GM23338 (cell line): Measurements from ENCODE around the gene SP6. TPM values are rescaled to one million over a fixed set of nuclear protein-coding genes. Genes with fewer than 3 reads are reported as not detected.

ENCODE experiments used
- ATAC-seq: fragments of 200-7000 bp; cut with Tn5 transposase; 3 replicates; pipeline ENCODE4 v1.9.1; 2020
- DNase-seq: peaks from one replicate; pipeline ENCODE4 v3.0.0-alpha.2; 2015; ENCODE audit warnings: low spot score
- H2AFZ ChIP-seq: fragments of 200-600 bp; sonication (generic); 2 replicates; pipeline ENCODE4 v1.8.0; 2016; ENCODE audit warnings: antibody characterized with exemption, mild to moderate bottlenecking, moderate library complexity
- H3F3A ChIP-seq: fragments of 200-600 bp; sonication (generic); replicated peaks from 2 replicates; pipeline ENCODE4 v1.8.0; 2017; ENCODE audit warnings: antibody characterized with exemption, mixed run types, low read depth
- H3K27ac ChIP-seq: fragments of 200-600 bp; sonication (generic); 2 replicates; pipeline ENCODE4 v1.6.1; 2016; ENCODE audit warnings: low read depth
- H3K27me3 ChIP-seq: fragments of 200-600 bp; sonication (generic); 2 replicates; pipeline ENCODE4 v1.8.0; 2016; ENCODE audit warnings: mild to moderate bottlenecking, mixed run types, moderate library complexity; ENCODE audit not compliant: insufficient read depth
- H3K36me3 ChIP-seq: fragments of 200-600 bp; sonication (generic); 2 replicates; pipeline ENCODE4 v1.8.0; 2016; ENCODE audit warnings: mild to moderate bottlenecking; ENCODE audit not compliant: insufficient read depth
- H3K4me1 ChIP-seq: fragments of 200-600 bp; sonication (generic); 2 replicates; pipeline ENCODE4 v1.8.0; 2016; ENCODE audit warnings: mild to moderate bottlenecking, moderate library complexity; ENCODE audit not compliant: insufficient read depth
- H3K4me2 ChIP-seq: fragments of 200-600 bp; sonication (generic); 2 replicates; pipeline ENCODE4 v1.7.1; 2017; ENCODE audit warnings: mixed run types
- H3K4me3 ChIP-seq: fragments of 200-600 bp; sonication (generic); 2 replicates; pipeline ENCODE4 v1.6.1; 2016; ENCODE audit warnings: mixed run types
- H3K79me2 ChIP-seq: fragments of 200-600 bp; sonication (generic); replicated peaks from 2 replicates; pipeline ENCODE4 v1.8.0; 2017; ENCODE audit warnings: mild to moderate bottlenecking; ENCODE audit not compliant: insufficient read depth
- H3K9me2 ChIP-seq: fragments of 200-600 bp; sonication (generic); 2 replicates; pipeline ENCODE4 v1.8.0; 2017; ENCODE audit not compliant: insufficient read depth
- H4K20me1 ChIP-seq: fragments of 200-600 bp; sonication (generic); replicated peaks from 2 replicates; pipeline ENCODE4 v1.8.0; 2017; ENCODE audit warnings: mild to moderate bottlenecking; ENCODE audit not compliant: insufficient read depth
- H3K27ac Mint-ChIP-seq: 2 replicates; pipeline ENCODE4 v1.8.0; 2020; ENCODE audit warnings: inconsistent platforms, mild to moderate bottlenecking, moderate library complexity, mixed read lengths
- H3K27me3 Mint-ChIP-seq: 3 replicates; pipeline ENCODE4 v1.8.0; 2022; ENCODE audit warnings: low read depth, mild to moderate bottlenecking, moderate library complexity, mixed read lengths, inconsistent platforms; ENCODE audit not compliant: insufficient read depth, poor library complexity
- H3K36me3 Mint-ChIP-seq: 3 replicates; pipeline ENCODE4 v1.8.0; 2021; ENCODE audit warnings: low read depth, mild to moderate bottlenecking, inconsistent platforms, moderate library complexity, mixed read lengths
- H3K4me1 Mint-ChIP-seq: 3 replicates; pipeline ENCODE4 v1.8.0; 2020; ENCODE audit warnings: mild to moderate bottlenecking, inconsistent platforms, mixed read lengths
- H3K4me3 Mint-ChIP-seq: 3 replicates; pipeline ENCODE4 v1.8.0; 2021; ENCODE audit warnings: moderate library complexity, mild to moderate bottlenecking, inconsistent platforms, mixed read lengths
- H3K9me3 Mint-ChIP-seq: 3 replicates; pipeline ENCODE4 v1.8.0; 2020; ENCODE audit warnings: moderate library complexity, mild to moderate bottlenecking, inconsistent platforms, mixed read lengths
- CTCF ChIP-seq, 2 experiments: fragments of 200-600 bp in 1 of 2; sonication (generic) in 1 of 2; conservative IDR thresholded peaks; 2 replicates each; pipeline versions ENCODE4 v1.5.1 to v1.6.1; 2016 to 2017; ENCODE audit warnings: antibody characterized with exemption in 2 of 2, low read depth in 2 of 2, mild to moderate bottlenecking in 2 of 2, moderate library complexity in 1 of 2
- ETS1 ChIP-seq: IDR thresholded peaks from 2 replicates; pipeline ENCODE4 v1.6.1; 2016; ENCODE audit warnings: antibody characterized with exemption
- EZH2 ChIP-seq: fragments of 200-600 bp; sonication (generic); IDR thresholded peaks from one replicate; pipeline ENCODE4 v1.8.0; 2017; ENCODE audit warnings: antibody characterized with exemption, mild to moderate bottlenecking, low read depth; ENCODE audit not compliant: unreplicated experiment
- EZH2phosphoT487 ChIP-seq: fragments of 200-600 bp; sonication (generic); IDR thresholded peaks from one replicate; pipeline ENCODE4 v1.8.1; 2018; ENCODE audit warnings: antibody characterized with exemption; ENCODE audit not compliant: unreplicated experiment
- JUNB ChIP-seq: IDR thresholded peaks from one replicate; pipeline ENCODE4 v1.6.1; 2016; ENCODE audit warnings: antibody characterized with exemption; ENCODE audit not compliant: unreplicated experiment
- NANOG ChIP-seq: IDR thresholded peaks from 2 replicates; pipeline ENCODE4 v1.6.1; 2016; ENCODE audit warnings: antibody characterized with exemption, borderline replicate concordance
- POLR2AphosphoS5 ChIP-seq: IDR thresholded peaks from 2 replicates; pipeline ENCODE4 v1.6.1; 2016; ENCODE audit warnings: antibody characterized with exemption, low read depth
- polyA plus RNA-seq: library from polyadenylated mRNA; unstranded; fragments of >200 nt; fragmentation: Nextera tagmentation; extraction: Ambion mirVana; gene quantifications from 2 replicates; pipeline ENCODE4 v1.2.1, GENCODE V29; 2016
- total RNA-seq: library from RNA; depleted of rRNA; stranded (reverse); fragments of >200 nt; shearing (Covaris generic); gene quantifications from 2 replicates; pipeline ENCODE4 v1.2.3, GENCODE V29; 2014
- TF ChIP-seq, protein P1 (sequence below): IDR thresholded peaks from one replicate; pipeline ENCODE4 v1.6.1; 2018; ENCODE audit warnings: antibody characterized with exemption; ENCODE audit not compliant: unreplicated experiment
- TF ChIP-seq, protein P2 (sequence below): fragments of 250-450 bp; sonication (Bioruptor Pico); IDR thresholded peaks from 2 replicates; pipeline ENCODE4 v1.5.0; 2020; ENCODE audit warnings: mild to moderate bottlenecking, moderate library complexity

The SP6 gene
- total and polyA plus RNA-seq, 2 experiments from 2014 or later = 0.13 to 1.0 TPM

- no peak for TF ChIP-seq CTCF (conservative IDR thresholded peaks at IDR 0.05; ENCODE audit: low read depth in 2 of 2)
- TF ChIP-seq EZH2phosphoT487 = no peak
- no peak for TF ChIP-seq ETS1
- no peak for TF ChIP-seq POLR2AphosphoS5
- TF ChIP-seq NANOG = no peak
- TF ChIP-seq, protein P1, sequence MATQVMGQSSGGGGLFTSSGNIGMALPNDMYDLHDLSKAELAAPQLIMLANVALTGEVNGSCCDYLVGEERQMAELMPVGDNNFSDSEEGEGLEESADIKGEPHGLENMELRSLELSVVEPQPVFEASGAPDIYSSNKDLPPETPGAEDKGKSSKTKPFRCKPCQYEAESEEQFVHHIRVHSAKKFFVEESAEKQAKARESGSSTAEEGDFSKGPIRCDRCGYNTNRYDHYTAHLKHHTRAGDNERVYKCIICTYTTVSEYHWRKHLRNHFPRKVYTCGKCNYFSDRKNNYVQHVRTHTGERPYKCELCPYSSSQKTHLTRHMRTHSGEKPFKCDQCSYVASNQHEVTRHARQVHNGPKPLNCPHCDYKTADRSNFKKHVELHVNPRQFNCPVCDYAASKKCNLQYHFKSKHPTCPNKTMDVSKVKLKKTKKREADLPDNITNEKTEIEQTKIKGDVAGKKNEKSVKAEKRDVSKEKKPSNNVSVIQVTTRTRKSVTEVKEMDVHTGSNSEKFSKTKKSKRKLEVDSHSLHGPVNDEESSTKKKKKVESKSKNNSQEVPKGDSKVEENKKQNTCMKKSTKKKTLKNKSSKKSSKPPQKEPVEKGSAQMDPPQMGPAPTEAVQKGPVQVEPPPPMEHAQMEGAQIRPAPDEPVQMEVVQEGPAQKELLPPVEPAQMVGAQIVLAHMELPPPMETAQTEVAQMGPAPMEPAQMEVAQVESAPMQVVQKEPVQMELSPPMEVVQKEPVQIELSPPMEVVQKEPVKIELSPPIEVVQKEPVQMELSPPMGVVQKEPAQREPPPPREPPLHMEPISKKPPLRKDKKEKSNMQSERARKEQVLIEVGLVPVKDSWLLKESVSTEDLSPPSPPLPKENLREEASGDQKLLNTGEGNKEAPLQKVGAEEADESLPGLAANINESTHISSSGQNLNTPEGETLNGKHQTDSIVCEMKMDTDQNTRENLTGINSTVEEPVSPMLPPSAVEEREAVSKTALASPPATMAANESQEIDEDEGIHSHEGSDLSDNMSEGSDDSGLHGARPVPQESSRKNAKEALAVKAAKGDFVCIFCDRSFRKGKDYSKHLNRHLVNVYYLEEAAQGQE = no peak
These were observed 14.4 kb downstream of the SP6 start (continued) for GRCh38 chr17:47836601-47837000.

GRCh38 chr17:47834756-47835155, 16.2 kb downstream of the SP6 start:
- TF ChIP-seq ETS1 = no peak
- TF ChIP-seq, protein P2, sequence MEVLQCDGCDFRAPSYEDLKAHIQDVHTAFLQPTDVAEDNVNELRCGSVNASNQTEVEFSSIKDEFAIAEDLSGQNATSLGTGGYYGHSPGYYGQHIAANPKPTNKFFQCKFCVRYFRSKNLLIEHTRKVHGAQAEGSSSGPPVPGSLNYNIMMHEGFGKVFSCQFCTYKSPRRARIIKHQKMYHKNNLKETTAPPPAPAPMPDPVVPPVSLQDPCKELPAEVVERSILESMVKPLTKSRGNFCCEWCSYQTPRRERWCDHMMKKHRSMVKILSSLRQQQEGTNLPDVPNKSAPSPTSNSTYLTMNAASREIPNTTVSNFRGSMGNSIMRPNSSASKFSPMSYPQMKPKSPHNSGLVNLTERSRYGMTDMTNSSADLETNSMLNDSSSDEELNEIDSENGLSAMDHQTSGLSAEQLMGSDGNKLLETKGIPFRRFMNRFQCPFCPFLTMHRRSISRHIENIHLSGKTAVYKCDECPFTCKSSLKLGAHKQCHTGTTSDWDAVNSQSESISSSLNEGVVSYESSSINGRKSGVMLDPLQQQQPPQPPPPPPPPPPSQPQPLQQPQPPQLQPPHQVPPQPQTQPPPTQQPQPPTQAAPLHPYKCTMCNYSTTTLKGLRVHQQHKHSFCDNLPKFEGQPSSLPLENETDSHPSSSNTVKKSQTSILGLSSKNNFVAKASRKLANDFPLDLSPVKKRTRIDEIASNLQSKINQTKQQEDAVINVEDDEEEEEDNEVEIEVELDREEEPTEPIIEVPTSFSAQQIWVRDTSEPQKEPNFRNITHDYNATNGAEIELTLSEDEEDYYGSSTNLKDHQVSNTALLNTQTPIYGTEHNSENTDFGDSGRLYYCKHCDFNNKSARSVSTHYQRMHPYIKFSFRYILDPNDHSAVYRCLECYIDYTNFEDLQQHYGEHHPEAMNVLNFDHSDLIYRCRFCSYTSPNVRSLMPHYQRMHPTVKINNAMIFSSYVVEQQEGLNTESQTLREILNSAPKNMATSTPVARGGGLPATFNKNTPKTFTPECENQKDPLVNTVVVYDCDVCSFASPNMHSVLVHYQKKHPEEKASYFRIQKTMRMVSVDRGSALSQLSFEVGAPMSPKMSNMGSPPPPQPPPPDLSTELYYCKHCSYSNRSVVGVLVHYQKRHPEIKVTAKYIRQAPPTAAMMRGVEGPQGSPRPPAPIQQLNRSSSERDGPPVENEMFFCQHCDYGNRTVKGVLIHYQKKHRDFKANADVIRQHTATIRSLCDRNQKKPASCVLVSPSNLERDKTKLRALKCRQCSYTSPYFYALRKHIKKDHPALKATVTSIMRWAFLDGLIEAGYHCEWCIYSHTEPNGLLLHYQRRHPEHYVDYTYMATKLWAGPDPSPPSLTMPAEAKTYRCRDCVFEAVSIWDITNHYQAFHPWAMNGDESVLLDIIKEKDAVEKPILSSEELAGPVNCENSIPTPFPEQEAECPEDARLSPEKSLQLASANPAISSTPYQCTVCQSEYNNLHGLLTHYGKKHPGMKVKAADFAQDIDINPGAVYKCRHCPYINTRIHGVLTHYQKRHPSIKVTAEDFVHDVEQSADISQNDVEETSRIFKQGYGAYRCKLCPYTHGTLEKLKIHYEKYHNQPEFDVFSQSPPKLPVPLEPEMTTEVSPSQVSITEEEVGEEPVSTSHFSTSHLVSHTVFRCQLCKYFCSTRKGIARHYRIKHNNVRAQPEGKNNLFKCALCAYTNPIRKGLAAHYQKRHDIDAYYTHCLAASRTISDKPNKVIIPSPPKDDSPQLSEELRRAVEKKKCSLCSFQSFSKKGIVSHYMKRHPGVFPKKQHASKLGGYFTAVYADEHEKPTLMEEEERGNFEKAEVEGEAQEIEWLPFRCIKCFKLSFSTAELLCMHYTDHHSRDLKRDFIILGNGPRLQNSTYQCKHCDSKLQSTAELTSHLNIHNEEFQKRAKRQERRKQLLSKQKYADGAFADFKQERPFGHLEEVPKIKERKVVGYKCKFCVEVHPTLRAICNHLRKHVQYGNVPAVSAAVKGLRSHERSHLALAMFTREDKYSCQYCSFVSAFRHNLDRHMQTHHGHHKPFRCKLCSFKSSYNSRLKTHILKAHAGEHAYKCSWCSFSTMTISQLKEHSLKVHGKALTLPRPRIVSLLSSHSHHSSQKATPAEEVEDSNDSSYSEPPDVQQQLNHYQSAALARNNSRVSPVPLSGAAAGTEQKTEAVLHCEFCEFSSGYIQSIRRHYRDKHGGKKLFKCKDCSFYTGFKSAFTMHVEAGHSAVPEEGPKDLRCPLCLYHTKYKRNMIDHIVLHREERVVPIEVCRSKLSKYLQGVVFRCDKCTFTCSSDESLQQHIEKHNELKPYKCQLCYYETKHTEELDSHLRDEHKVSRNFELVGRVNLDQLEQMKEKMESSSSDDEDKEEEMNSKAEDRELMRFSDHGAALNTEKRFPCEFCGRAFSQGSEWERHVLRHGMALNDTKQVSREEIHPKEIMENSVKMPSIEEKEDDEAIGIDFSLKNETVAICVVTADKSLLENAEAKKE (CRISPR knock-in tag) = no peak
- TF ChIP-seq EZH2 = no peak
- TF ChIP-seq JUNB = no peak
- no peak overlapping the region for H3K4me2 ChIP-seq
- 0 out of 2 replicates have a peak, but pooled peaks cover under 1% of the 10 kb centered on the region for H4K20me1 ChIP-seq
- no peak overlapping the region for H3K27ac ChIP-seq
- H3F3A ChIP-seq = peaks cover 4% of the 10 kb centered on the region; the same call in 1 of the 2 replicates
- H3K27me3 ChIP-seq = no peaks in the 10 kb centered on the region
- H3K4me1 ChIP-seq = peaks cover 12% of the 10 kb centered on the region; the same call in 1 of the 2 replicates
- no peak for DNase-seq
- Mint-ChIP-seq H3K9me3 (no peaks in the 10 kb centered on the region; the same call in 2 of the 3 replicates), H3K4me3 (no peak overlapping the region), H3K27ac (no peak overlapping the region), H3K36me3 (peaks cover 3% of the 10 kb centered on the region; the same call in 1 of the 3 replicates), H3K4me1 (peaks cover 8% of the 10 kb centered on the region), H3K27me3 (peaks cover 22% of the 10 kb centered on the region)
- no peak overlapping the region for H3K4me3 ChIP-seq
- no peaks in the 10 kb centered on the region for H3K9me2 ChIP-seq
- H2AFZ ChIP-seq = no peak overlapping the region
- peaks cover 11% of the 10 kb centered on the region for H3K79me2 ChIP-seq
- H3K36me3 ChIP-seq = no peaks in the 10 kb centered on the region
- ATAC-seq = no peak
